HT1080 (cell line): ENCODE results near the gene ENTREP3. TPM values are rescaled to one million over a fixed set of nuclear protein-coding genes. Genes with fewer than 3 reads are reported as not detected.
A peak's percentile ranks its signal among the peaks of the same experiment; 100 is the strongest.

Experiments used
- DNase-seq: peaks from one replicate; pipeline ENCODE4 v3.0.0-alpha.2; 2015; ENCODE audit warnings: low read depth
- total RNA-seq: library from RNA; depleted of rRNA; stranded (reverse); fragments of >200 nt; shearing (Covaris generic); gene quantifications from 2 replicates; pipeline ENCODE4 v1.2.3, GENCODE V29; 2014

Gene ENTREP3
- total RNA-seq, 1 experiment from 2014 or later: 15.3 TPM

- DNase-seq: no peak
These were observed 24.0 kb upstream of the ENTREP3 start for GRCh38 chr1:155279268-155279667.

- no peak for DNase-seq
These were observed 23.4 kb upstream of the ENTREP3 start for GRCh38 chr1:155278689-155279160.

GRCh38 chr1:155277902-155278688 lies 22.8 kb upstream of the ENTREP3 start:
- DNase-seq: peak; percentile 37

DNA sequence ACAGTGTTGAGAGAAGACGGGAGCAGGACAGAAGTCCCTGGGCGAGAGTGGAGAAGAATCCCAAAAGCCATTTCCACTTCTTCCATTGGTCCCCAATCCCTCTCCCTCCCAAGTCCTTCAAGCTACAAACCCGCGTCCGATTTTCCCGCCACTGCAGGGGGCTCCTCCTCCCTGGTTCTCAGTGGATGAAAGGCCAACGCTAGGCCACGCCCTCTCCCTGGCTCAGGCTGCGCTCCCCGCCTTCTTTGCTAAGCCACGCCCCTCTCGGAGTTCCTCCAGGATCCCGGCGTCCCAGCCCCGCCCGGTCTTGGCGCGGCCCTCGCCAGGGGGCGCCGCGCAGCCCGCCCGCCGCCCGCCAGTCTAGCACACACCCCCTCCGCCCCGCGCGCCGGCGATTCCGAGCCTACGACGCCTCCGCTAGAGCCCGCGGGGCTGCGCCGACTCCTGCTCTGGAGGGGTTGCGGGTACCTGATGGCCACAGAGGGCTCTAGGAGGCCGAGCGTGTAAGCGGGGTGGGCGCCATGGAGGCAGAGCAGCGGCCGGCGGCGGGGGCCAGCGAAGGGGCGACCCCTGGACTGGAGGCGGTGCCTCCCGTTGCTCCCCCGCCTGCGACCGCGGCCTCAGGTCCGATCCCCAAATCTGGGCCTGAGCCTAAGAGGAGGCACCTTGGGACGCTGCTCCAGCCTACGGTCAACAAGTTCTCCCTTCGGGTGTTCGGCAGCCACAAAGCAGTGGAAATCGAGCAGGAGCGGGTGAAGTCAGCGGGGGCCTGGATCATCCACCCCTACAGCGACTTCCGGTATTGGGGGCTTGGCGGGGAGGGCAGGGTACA lies 22.0 kb upstream of the ENTREP3 start, which contains the start of gene HCN3:
Gene HCN3, plus strand, starts transcription at position 394 of the 832 bp plus-strand sequence. Its CDS starts 128 bp downstream, at position 522.
- DNase-seq: peak; percentile 91

- DNase-seq: peak; percentile 94
These were observed 18.3 kb upstream of the ENTREP3 start, which contains the start of gene CLK2 for GRCh38 chr1:155273343-155274245. Gene CLK2 (minus strand): TSS chr1:155273504. CDS start chr1:155270977, 2,527 bp downstream.

DNA sequence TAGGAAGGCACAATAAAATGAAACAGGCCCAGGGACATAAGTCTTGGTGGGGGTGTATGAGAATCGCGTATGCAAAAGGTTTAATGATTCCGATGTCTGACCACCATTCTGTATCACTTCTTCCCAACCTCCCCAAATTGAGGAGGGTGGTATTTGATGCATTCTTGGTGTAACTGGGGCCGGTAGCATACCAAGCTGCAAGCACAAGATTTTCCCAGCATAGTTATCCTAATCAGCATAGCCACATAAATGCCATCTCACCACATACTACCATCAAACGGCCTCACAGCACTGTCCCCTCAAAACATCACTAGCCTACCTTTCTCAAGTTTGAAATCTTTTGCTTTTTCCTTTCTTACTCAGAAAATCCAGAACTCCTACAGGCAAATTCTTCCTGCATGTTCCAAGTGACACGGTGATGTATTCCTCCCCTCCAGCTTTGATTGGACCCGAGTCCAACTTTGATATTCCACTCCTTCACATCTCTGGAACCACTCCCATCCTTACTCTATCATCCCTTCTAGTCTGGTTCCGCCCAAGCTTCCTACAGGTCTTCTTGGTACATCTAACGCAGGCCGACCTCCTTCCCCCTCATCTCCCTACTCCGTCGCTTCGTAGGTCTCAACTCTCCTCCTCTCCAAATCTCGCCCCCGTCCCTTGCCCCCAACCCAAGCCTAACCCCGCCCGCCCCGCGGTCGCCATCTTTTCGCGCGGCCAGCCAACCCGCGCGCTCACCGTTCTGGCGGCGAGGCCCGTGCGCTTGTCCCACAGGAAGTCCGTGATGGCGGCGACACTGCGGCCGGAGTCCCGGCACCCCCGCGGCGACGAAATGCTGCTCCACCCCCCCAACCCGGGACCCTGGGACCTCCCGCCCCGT lies 17.4 kb upstream of the ENTREP3 start:
- DNase-seq: peak; percentile 48

GRCh38 chr1:155269381-155269780 lies 14.1 kb upstream of the ENTREP3 start:
- no peak for DNase-seq

GRCh38 chr1:155268630-155269029 lies 13.3 kb upstream of the ENTREP3 start:
- DNase-seq: no peak

DNA sequence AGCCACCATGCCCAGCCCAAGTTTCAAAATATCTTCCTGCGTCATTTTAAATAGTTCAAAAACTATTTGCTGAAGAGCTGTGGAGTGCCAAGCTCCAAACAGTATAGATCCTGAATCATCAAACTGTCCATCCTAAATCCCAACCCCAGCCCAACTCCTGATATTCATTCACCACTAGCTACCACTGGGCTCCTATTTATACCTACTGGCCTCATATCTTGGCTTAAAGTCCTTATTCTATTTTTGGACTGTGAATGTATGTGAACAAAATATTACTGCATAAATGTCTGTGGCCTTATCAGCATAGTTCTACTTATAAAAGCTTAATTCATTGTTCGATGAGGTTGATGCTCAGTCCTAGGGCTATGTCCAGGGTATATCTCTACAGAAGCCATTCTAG lies 12.1 kb upstream of the ENTREP3 start:
- DNase-seq: no peak

GRCh38 chr1:155266553-155266952 lies 11.3 kb upstream of the ENTREP3 start:
- DNase-seq: no peak

DNA sequence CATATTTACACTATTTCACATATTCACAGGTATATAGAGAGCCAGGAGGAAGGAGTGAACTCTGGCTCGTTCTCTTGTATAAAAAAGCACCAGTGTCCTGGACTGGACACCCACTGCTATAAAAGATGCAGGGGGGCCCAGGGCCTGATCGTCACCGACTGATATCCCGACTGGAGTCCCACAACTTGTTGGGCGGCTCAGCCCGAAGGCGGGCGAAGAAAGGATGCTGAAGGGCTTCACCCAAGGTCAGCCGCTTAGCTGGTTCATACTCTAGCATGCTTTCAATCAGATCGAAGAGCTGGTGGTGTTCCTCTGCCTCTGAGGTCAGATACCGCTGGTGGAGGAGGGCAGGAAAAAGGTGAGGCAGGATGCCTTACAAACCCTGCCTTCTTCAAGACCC lies 7.8 kb upstream of the ENTREP3 start:
- no peak for DNase-seq

DNA sequence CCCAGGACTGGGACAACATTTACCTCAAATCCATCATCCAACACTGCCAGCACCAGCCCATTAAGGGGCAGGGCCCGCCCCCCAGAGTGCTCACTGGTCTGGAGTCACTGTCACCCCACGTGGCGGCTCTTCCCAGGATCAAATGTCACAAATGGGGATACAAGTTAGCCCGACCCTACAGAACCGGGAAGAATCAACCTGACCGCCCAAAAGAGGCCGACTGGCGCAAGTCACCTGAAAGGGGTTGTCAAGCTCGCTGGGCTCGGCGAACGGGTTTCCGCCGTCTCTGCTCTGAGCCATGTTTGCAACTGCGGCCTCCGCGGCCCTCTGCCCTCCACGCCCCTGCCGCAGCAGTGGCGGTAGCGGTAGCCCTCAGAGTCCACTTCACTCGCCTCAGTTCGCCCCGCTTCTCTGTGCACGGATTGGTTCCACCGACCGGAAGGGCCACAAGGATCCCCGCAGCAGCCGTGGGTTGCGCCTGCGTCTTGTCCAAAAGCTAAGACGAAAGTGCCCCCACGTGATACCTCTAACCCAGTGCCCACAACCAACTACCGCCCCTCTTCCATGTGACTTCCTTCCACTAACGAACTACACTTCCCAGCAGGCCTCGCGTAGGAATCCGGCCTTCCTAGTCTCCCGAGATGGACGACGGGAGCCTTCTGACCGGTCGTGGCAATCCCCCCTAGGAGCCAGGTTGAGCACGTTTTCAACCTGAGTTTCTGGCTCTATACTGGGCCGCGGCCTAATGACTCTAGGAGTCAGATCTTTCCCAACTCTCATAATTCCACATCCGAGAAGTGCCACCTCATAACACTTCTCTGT lies 6.8 kb upstream of the ENTREP3 start, which contains the start of gene SCAMP3:
Gene SCAMP3, minus strand, starts transcription at position 509 of the 822 bp plus-strand sequence. Its CDS starts 209 bp downstream, at position 300.
- DNase-seq: peak; percentile 99

DNA sequence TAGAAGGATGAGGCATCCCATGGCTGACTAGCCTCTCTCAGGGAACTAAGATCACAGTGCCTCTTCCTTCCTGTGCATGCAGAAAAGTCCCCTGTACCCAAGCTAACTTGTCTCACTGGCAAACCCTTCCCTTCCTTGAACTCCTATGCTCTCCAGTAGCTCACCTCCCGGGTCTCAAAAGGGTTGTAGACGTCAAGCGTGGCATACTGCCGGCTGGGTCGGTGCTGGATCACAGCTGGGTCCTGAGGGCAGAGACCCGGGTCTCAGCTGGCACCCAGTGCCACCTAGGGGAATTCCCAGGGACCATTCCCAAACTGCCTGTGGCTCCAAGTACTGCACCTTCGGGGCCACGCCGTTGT lies 6.2 kb upstream of the ENTREP3 start:
- DNase-seq: no peak

- DNase-seq: no peak
These were observed 5.0 kb upstream of the ENTREP3 start for GRCh38 chr1:155260276-155260675.

DNA sequence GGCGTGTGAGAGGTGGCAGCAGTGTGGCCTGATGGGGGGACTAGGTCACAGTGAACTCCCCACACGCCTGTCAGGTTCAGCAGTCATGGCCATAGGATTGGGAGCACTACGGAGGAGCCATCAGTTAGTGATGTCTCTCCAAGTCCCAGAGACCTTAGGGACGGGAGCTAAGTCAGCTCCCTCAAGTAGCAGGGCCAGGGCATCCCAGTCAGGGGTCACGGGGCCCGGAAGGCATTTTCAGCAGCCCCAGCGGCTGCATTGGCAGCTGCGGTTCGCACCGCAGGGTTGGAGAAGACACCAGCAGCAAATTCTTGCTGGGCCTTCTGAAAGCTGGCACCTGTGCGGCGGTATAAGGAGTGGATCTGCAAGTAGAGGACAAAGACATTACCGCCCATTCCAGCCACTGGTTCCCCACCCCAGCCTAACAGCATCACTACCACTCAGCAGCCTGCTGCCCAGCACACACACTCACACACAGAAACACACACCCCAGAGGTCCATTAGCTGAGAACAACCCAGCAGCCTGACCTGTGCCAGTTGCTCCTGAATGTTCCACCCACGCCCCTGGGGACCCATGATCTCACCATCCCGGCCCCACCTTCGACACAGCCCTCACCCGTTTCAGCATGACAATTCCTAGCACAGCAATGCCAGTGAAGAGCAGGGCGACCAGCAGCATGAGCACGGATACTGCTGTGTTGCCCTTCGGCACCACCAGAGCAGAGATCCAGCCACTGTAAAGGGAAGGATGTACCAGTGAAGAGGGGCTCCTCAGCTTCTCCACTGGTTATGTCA lies 972 bp upstream of the ENTREP3 start:
- no peak for DNase-seq

GRCh38 chr1:155254714-155255242 lies 505 bp downstream of the ENTREP3 start:
- DNase-seq: no peak

- DNase-seq: no peak
These were observed 1.0 kb downstream of the ENTREP3 start for GRCh38 chr1:155254228-155254713.

- peak; percentile 36 for DNase-seq
These were observed 1.5 kb downstream of the ENTREP3 start for GRCh38 chr1:155253797-155254196.
